Activated CD8-positive, alpha-beta memory T cell treated with anti-CD3 and anti-CD28 coated beads, Interleukin-2, amount 10 ng/mL, durations not matched to agents 7 days and 5 days (primary cell): Measurements from ENCODE around the gene DACH1. TPM values are rescaled to one million over a fixed set of nuclear protein-coding genes. Genes with fewer than 3 reads are reported as not detected.

Experiments used
- ATAC-seq: fragments of 150-1000 bp; cut with Tn5 transposase; one replicate; pipeline ENCODE4 v1.10.0; 2021; ENCODE audit warnings: moderate library complexity
- CTCF ChIA-PET: fragments of 350-600 bp; sonication (Branson Sonifier 250); formaldehyde crosslinking; loops from one replicate; lab custom pipeline; 2021; ENCODE audit warnings: antibody characterized with exemption; lab: Charles Lee
- DNase-seq: peaks from one replicate; pipeline ENCODE4 v3.0.0-alpha.2; 2020
- H3K27ac Mint-ChIP-seq: one replicate; pipeline ENCODE4 v1.8.0; 2021; ENCODE audit warnings: mild to moderate bottlenecking, mixed read lengths
- H3K27me3 Mint-ChIP-seq: one replicate; pipeline ENCODE4 v1.8.0; 2021; ENCODE audit warnings: mixed read lengths
- H3K36me3 Mint-ChIP-seq: one replicate; pipeline ENCODE4 v1.8.0; 2021; ENCODE audit warnings: mild to moderate bottlenecking, mixed read lengths
- H3K4me1 Mint-ChIP-seq: one replicate; pipeline ENCODE4 v1.8.0; 2021; ENCODE audit warnings: mixed read lengths
- H3K4me3 Mint-ChIP-seq: one replicate; pipeline ENCODE4 v1.8.0; 2021; ENCODE audit warnings: mild to moderate bottlenecking, moderate library complexity, mixed read lengths
- H3K9me3 Mint-ChIP-seq: one replicate; pipeline ENCODE4 v1.8.0; 2022; ENCODE audit warnings: low read depth, mixed read lengths
- total RNA-seq, 2 experiments: library from RNA; stranded (reverse); gene quantifications; one replicate each; pipeline ENCODE4 v1.2.3, GENCODE V29; 2021

Gene DACH1
- total RNA-seq, 2 experiments from 2014 or later, result not detected

- no peak for ATAC-seq
- H3K27me3 Mint-ChIP-seq, result no peaks in the 10 kb centered on the region
- H3K27ac Mint-ChIP-seq, result no peak overlapping the region
- no peaks in the 10 kb centered on the region for H3K36me3 Mint-ChIP-seq
- H3K4me1 Mint-ChIP-seq, result no peaks in the 10 kb centered on the region
- DNase-seq, result no peak
- H3K9me3 Mint-ChIP-seq, result no peaks in the 10 kb centered on the region
- no peak overlapping the region for H3K4me3 Mint-ChIP-seq
- CTCF ChIA-PET, result no interaction called here
Observed at GRCh38 chr13:71493189-71493588, 373.8 kb downstream of the DACH1 start.

GRCh38 chr13:71492346-71492871 is 374.6 kb downstream of the DACH1 start:
- no peaks in the 10 kb centered on the region for H3K36me3 Mint-ChIP-seq
- CTCF ChIA-PET, result no interaction called here
- H3K27ac Mint-ChIP-seq, result no peak overlapping the region

GRCh38 chr13:71491010-71491409 is 376.0 kb downstream of the DACH1 start:
- no peak overlapping the region for H3K4me3 Mint-ChIP-seq
- ATAC-seq (no peak), DNase-seq (no peak)
- no peak overlapping the region for H3K27ac Mint-ChIP-seq
- no peaks in the 10 kb centered on the region for H3K4me1 Mint-ChIP-seq
- CTCF ChIA-PET, result no interaction called here
- H3K9me3 Mint-ChIP-seq, result no peaks in the 10 kb centered on the region
- H3K27me3 Mint-ChIP-seq, result no peaks in the 10 kb centered on the region
- H3K36me3 Mint-ChIP-seq, result no peaks in the 10 kb centered on the region

More at GRCh38 chr13:71492346-71492871, 374.6 kb downstream of the DACH1 start:
- Mint-ChIP-seq H3K27me3 (no peaks in the 10 kb centered on the region), H3K4me3 (no peak overlapping the region), H3K9me3 (no peaks in the 10 kb centered on the region), H3K4me1 (no peaks in the 10 kb centered on the region)
- DNase-seq, result no peak
- no peak for ATAC-seq

GRCh38 chr13:71489041-71489440 is 378.0 kb downstream of the DACH1 start:
- Mint-ChIP-seq H3K4me1 (no peaks in the 10 kb centered on the region), H3K36me3 (no peaks in the 10 kb centered on the region), H3K9me3 (no peaks in the 10 kb centered on the region), H3K27ac (no peak overlapping the region), H3K27me3 (no peaks in the 10 kb centered on the region), H3K4me3 (no peak overlapping the region)
- CTCF ChIA-PET, result no interaction called here
- DNase-seq (no peak), ATAC-seq (no peak)

GRCh38 chr13:71488201-71488600 is 378.8 kb downstream of the DACH1 start:
- Mint-ChIP-seq H3K27me3 (no peaks in the 10 kb centered on the region), H3K9me3 (no peaks in the 10 kb centered on the region), H3K4me3 (no peak overlapping the region), H3K36me3 (no peaks in the 10 kb centered on the region), H3K4me1 (no peaks in the 10 kb centered on the region), H3K27ac (no peak overlapping the region)
- DNase-seq, result no peak
- CTCF ChIA-PET, result no interaction called here
- ATAC-seq, result no peak

GRCh38 chr13:71485913-71486312 is 381.1 kb downstream of the DACH1 start:
- H3K4me1 Mint-ChIP-seq, result no peaks in the 10 kb centered on the region
- CTCF ChIA-PET, result no interaction called here

GRCh38 chr13:71483733-71484132 is 383.3 kb downstream of the DACH1 start:
- H3K4me3 Mint-ChIP-seq, result no peak overlapping the region
- ATAC-seq (no peak), DNase-seq (no peak)
- no peaks in the 10 kb centered on the region for H3K27me3 Mint-ChIP-seq
- no peaks in the 10 kb centered on the region for H3K36me3 Mint-ChIP-seq
- H3K4me1 Mint-ChIP-seq, result no peaks in the 10 kb centered on the region
- CTCF ChIA-PET, result no interaction called here
- no peaks in the 10 kb centered on the region for H3K9me3 Mint-ChIP-seq
- H3K27ac Mint-ChIP-seq, result no peak overlapping the region

More at GRCh38 chr13:71485913-71486312, 381.1 kb downstream of the DACH1 start:
- H3K36me3 Mint-ChIP-seq, result no peaks in the 10 kb centered on the region
- H3K9me3 Mint-ChIP-seq, result no peaks in the 10 kb centered on the region
- H3K4me3 Mint-ChIP-seq, result no peak overlapping the region
- no peak overlapping the region for H3K27ac Mint-ChIP-seq
- DNase-seq, result no peak
- no peaks in the 10 kb centered on the region for H3K27me3 Mint-ChIP-seq
- no peak for ATAC-seq

GRCh38 chr13:71481501-71481900 is 385.5 kb downstream of the DACH1 start:
- no peaks in the 10 kb centered on the region for H3K36me3 Mint-ChIP-seq
- CTCF ChIA-PET, result no interaction called here
- no peak overlapping the region for H3K4me3 Mint-ChIP-seq
- ATAC-seq (no peak), DNase-seq (no peak)
- no peaks in the 10 kb centered on the region for H3K27me3 Mint-ChIP-seq
- no peaks in the 10 kb centered on the region for H3K9me3 Mint-ChIP-seq
- no peak overlapping the region for H3K27ac Mint-ChIP-seq
- H3K4me1 Mint-ChIP-seq, result no peaks in the 10 kb centered on the region

GRCh38 chr13:71481046-71481445 is 386.0 kb downstream of the DACH1 start:
- CTCF ChIA-PET, result no interaction called here
- ATAC-seq (no peak), DNase-seq (no peak)
- Mint-ChIP-seq H3K27me3 (no peaks in the 10 kb centered on the region), H3K36me3 (no peaks in the 10 kb centered on the region), H3K27ac (no peak overlapping the region), H3K9me3 (no peaks in the 10 kb centered on the region), H3K4me3 (no peak overlapping the region), H3K4me1 (no peaks in the 10 kb centered on the region)

- Mint-ChIP-seq H3K9me3 (no peaks in the 10 kb centered on the region), H3K4me3 (no peak overlapping the region), H3K27ac (no peak overlapping the region), H3K27me3 (no peaks in the 10 kb centered on the region), H3K36me3 (no peaks in the 10 kb centered on the region), H3K4me1 (no peaks in the 10 kb centered on the region)
- CTCF ChIA-PET, result no interaction called here
- DNase-seq (no peak), ATAC-seq (no peak)
Observed at GRCh38 chr13:71477735-71478134, 389.3 kb downstream of the DACH1 start.

GRCh38 chr13:71474936-71475335 is 392.1 kb downstream of the DACH1 start:
- CTCF ChIA-PET, result no interaction called here
- H3K27ac Mint-ChIP-seq, result no peak overlapping the region
- ATAC-seq (no peak), DNase-seq (no peak)
- no peaks in the 10 kb centered on the region for H3K27me3 Mint-ChIP-seq
- no peaks in the 10 kb centered on the region for H3K36me3 Mint-ChIP-seq
- H3K4me3 Mint-ChIP-seq, result no peak overlapping the region
- no peaks in the 10 kb centered on the region for H3K4me1 Mint-ChIP-seq
- H3K9me3 Mint-ChIP-seq, result no peaks in the 10 kb centered on the region

- Mint-ChIP-seq H3K9me3 (no peaks in the 10 kb centered on the region), H3K27ac (no peak overlapping the region), H3K4me1 (no peaks in the 10 kb centered on the region), H3K4me3 (no peak overlapping the region), H3K27me3 (no peaks in the 10 kb centered on the region), H3K36me3 (no peaks in the 10 kb centered on the region)
- no peak for ATAC-seq
- CTCF ChIA-PET, result no interaction called here
- no peak for DNase-seq
Observed at GRCh38 chr13:71469626-71470025, 397.4 kb downstream of the DACH1 start.

GRCh38 chr13:71464686-71465085 is 402.3 kb downstream of the DACH1 start:
- ATAC-seq, result no peak
- Mint-ChIP-seq H3K4me1 (no peaks in the 10 kb centered on the region), H3K4me3 (no peak overlapping the region), H3K27me3 (no peaks in the 10 kb centered on the region), H3K27ac (no peak overlapping the region), H3K9me3 (no peaks in the 10 kb centered on the region), H3K36me3 (no peaks in the 10 kb centered on the region)
- no peak for DNase-seq
- CTCF ChIA-PET, result no interaction called here

GRCh38 chr13:71461892-71462291 is 405.1 kb downstream of the DACH1 start:
- H3K36me3 Mint-ChIP-seq, result no peaks in the 10 kb centered on the region
- no peaks in the 10 kb centered on the region for H3K27me3 Mint-ChIP-seq
- no peak for DNase-seq
- CTCF ChIA-PET, result no interaction called here
- H3K27ac Mint-ChIP-seq, result no peak overlapping the region
- no peaks in the 10 kb centered on the region for H3K4me1 Mint-ChIP-seq
- no peak for ATAC-seq
- no peak overlapping the region for H3K4me3 Mint-ChIP-seq
- H3K9me3 Mint-ChIP-seq, result no peaks in the 10 kb centered on the region

GRCh38 chr13:71460211-71460610 is 406.8 kb downstream of the DACH1 start:
- no peak for ATAC-seq
- CTCF ChIA-PET, result no interaction called here
- no peaks in the 10 kb centered on the region for H3K36me3 Mint-ChIP-seq

More at GRCh38 chr13:71460211-71460610, 406.8 kb downstream of the DACH1 start:
- no peaks in the 10 kb centered on the region for H3K9me3 Mint-ChIP-seq
- H3K4me1 Mint-ChIP-seq, result no peaks in the 10 kb centered on the region
- no peak overlapping the region for H3K27ac Mint-ChIP-seq
- no peaks in the 10 kb centered on the region for H3K27me3 Mint-ChIP-seq
- DNase-seq, result no peak
- no peak overlapping the region for H3K4me3 Mint-ChIP-seq
